Measurements from ENCODE around the gene CROCC2.

CROCC2 gene

DNA sequence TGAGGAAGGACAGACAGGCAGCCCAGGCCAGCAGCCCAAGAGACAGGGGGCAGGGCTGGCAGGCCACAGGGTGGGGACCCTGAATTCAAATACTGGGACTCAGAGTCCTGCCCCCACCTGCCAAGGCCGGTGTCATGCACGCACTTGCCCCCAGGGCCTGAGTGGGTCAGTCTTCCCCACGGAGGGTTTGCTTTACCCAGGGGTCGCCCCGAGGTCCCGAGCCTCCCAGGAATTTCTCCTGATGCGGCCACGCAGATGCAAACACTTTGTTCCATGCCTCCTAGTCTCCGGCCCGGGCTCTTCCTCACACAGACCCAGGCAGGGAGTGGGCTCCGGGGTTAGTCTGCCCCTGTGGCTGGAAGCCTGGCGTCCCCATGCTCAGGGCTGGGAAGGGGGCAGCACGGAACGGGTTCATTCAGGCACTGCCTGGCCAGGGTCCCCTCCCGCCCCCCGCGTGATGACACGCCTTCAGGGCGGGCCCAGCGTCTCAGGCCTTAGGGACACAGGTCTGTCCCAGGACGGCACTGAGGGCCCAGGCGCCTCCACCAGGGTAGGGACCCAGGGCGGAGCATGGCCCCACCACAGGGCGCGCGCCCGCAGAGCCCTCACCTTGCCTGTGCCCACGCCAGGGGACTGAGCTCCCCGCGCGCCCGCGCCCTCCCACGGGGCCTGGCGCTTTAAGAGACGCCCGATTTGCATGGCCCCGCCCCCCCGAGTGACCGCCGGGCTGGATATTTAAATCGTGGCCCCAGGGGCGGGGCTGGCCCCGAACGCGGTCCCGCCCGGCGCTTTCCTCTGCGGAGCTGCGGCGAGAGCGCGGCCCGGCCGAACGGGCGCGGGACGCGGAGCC, 91.9 kb downstream of the CROCC2 start, which contains the start of gene SNED1:
SNED1 (plus strand) TSS at position 763 of the 850 bp plus-strand sequence. CDS start 220 bp downstream, outside the sequence.
- DNase-seq (ENCODE audit: low spot score) = peak; percentile 64

DNA sequence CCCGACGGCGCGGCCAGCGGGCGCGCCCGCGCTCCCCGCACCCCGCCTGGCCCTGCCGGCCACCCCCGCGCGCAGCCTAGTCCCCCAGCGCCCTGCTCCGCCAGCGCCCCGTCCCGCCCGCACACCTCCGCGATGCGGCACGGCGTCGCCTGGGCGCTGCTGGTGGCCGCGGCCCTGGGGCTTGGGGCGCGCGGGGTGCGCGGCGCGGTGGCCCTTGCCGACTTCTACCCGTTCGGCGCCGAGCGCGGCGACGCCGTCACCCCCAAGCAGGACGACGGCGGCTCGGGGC, 92.5 kb downstream of the CROCC2 start:
- DNase-seq (ENCODE audit: low spot score) = no peak

DNA sequence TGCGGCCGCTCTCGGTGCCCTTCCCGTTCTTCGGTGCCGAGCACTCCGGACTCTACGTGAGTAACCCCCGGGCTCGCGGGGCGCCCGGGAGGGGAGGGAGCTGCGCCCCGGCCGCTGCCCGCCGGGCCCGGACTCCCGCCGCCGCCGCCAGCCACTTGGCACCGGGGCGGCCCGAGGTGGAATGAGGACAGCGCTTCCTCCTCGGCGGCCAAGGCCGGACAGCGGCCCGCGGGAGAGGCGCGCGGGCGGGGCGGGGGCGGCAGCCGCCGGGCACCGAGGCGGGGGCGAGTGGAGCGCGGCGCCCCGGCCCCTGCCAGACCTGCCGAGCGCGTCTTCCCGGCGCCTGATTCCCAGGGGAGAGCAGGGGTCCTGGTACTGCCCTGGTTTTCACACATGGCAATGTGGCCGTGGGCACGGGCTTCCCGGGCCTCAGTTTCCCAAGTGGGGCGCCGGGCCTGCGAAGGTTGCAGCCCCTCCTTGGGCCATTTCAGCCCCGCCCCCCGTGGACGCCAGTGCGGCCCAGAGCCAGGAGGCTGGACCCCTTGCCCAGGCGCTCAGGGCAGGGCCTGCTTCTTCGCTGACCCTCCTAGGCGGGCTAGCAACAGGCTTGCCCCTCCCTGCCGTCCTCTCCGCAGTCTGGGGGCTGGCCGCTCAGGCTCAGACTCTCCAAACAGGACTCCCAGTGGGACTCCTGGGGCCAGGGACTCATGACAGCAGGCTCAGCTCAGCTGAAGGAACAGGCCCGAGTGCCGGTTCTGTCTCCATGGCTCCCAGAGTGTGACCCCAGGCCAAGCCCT, 93.1 kb downstream of the CROCC2 start:
- no peak for DNase-seq (ENCODE audit: low spot score)

DNA sequence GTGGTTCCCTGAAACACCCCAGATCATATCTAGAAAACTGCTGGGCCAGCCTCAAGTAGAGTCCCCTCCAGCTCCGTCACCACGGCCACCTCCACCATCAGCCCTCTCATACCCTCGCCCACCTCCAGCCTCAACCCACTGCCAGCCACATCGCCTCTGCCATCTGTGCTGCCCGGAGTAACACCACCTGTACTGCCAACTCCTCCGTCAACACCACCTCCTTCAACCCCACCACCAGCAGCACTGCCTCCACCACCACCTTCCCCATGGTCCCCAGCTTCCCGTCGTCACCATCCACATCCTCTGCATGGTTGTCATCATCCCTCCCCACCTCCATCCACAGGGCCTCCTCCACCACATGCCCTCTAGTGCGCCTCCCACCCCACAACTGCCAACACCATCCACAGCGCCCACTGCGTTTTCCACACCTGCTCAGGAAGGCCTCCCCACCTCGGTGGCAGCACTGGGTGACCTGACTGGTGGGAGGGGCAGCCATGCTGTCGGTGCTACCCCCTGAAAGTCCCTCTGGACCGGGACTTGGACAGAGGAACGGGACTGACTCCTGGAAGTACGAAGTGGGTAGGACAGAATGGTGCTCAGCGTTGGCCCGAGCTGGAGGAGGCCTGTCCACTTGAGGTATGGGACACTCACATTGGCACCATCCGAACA, 93.9 kb downstream of the CROCC2 start:
- no peak for DNase-seq (ENCODE audit: low spot score)

DNA sequence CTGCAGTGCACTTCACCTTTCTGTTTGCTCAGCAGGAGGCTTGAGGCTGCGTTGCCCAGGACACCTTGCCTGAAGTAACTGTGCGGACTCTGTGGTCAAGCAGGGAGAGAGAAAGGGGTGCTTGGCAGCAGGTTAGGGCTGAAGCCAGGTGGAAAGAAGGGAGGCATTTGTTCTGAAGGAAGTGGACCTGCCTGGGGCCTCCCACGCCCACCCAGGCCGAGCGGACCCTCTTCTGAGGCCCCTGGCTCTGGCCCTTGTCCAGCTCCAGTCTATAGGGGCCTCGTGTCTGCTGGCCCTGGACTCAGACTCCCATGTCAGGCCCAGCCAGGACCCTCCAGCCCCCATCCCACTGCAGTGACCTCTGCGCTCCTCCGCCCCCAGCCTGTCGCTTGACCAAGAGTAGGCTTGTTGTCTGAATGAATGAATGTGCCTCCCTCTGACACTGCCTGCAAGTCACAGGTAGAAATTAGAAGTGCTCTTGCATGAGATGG, 94.7 kb downstream of the CROCC2 start:
- DNase-seq (ENCODE audit: low spot score) = no peak

DNA sequence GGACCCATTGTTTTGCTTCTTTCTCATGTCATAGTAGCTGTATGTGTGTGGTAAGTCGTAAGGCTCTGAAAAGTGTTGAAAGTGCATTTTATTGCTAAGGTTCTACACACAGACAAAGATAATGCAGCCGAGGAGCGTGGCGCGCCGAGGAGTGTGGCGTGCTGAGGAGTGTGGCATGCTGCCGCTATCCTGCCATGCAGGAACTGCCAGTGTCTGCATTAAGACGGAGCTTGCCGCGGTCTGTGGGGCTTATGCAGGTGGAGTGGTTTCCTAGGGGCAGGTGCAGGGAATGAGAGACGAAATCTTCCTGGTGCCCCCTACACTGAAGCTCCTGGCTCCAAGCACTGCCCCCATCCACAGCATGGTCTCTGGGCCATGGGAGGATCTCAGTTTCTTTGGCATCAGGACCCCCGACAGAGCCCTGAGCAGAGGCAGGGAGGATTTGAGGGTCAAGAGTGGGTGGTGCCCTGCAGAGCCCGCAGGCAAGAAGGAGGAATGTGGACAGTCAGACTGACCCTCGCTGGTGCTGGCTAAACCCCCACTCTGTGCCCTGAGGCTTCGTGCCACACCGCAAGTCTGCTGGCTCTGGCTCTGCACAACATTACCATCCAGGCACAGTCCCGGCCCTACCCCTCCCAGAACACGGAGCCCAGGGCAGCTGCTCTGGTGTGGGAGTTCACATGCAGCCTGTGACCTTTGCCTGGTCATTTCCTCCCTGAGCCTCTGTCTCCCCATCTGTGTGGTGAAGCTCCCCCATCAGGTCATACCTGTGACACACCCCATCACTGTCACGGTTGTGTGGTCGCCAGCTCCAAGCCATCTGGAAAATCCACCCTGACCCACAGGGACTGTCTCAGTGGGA, 95.5 kb downstream of the CROCC2 start:
- DNase-seq (ENCODE audit: low spot score) = no peak

DNA sequence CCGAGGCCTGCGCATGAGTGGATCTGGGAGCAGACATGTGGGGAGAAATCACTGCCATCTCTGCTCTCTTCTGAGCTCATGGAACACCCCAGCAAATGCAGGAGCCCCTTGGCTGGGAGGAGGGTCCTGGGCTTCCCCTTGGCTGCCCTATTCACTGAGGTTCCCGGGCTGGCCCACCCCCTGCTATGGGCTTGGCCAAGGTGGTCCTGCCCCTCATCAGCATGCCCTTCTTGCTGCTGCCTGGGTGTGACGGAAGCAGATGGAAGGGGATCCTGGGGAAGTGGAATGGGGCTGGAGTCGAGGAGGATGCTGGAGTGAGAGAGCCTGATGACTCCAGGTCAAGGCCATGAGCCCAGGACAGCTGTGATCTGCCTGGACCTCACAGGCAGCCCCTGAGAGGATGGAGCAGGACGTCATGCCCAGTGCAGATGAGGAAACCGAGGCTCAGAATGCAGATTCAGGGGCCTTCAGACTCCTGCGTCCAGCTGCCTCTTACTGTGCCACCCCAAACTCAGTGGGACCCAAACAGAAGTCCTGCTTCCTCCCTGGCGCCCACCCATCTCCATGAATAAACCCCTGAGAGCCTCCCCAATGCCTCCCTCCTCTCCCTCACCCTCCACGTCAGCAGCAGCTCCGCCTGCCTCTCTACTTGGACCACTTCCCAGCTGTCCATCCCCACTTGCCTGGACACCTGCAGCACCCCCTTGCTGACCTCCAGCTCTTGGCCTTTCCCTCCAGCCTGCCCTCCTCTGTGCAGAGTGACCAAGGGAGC, 96.3 kb downstream of the CROCC2 start:
- DNase-seq (ENCODE audit: low spot score) = no peak

DNA sequence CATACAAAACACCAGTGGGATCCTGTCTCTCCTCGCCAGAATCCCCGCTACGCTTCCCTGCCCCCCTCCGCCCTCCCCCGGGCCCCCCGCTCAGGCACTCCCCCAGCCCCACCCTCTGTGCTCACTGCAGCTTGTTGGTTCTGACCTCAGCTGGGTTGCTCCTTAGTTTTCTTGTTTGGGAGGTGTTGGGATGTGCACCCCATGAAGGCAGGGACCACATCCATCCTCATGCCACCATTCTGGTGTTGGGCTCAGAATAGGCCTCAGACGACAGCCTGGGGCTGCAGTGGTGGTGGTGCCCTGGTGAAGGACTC, 96.9 kb downstream of the CROCC2 start:
- no peak for DNase-seq (ENCODE audit: low spot score)

DNA sequence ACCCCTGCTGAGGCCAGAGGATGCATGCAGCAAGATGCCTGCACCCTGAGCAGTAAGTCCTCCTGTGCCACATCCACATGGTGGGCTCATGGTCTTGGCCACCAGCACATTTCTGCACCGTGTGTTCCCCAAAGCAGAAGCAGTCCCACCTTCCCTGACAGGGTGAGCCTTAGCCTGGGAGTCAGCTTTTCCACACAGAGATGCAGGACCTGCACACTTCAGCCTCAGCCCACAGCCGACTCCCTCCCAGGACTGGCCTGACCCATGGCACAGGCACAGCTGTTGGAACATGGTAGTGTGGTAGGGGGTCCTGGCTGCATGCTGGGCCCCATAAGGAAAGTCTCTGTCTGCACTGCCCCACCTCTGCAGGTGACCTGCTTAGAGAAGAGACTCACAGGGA, 97.2 kb downstream of the CROCC2 start:
- DNase-seq (ENCODE audit: low spot score) = no peak

DNA sequence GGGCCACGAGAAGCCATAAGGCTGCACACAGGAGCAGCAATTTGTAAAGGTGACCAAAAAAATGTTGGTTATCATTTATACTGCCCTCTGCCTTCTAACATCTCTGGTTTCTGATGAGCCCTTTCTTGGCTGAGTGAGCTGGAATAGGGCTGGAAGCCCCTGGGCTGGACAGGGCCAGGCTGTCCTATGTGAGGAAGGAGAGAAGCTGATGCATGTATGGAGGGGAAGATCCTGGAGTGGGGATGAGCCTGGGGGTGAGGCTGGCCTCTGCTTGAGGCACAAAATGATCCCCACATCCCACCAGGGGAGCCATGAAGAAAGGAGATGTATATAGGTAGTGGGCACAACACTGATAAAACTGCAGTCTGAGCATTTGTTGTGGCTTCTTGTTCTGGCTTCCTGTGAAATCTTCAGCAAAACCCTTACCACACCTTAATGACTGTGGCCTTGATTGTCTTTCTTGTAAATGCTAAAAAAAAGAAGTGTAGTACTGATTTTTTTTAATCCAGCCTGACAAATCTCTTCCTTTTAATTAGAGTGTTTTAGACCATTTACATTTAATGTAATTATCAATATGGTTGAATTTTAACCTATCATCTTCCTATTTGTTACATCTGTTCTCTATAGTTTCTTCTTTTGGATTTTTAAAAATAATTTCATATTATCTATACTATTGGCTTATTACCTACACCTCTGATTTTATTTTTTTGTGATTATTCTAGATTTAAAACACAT, 97.9 kb downstream of the CROCC2 start:
- DNase-seq (ENCODE audit: low spot score) = no peak

DNA sequence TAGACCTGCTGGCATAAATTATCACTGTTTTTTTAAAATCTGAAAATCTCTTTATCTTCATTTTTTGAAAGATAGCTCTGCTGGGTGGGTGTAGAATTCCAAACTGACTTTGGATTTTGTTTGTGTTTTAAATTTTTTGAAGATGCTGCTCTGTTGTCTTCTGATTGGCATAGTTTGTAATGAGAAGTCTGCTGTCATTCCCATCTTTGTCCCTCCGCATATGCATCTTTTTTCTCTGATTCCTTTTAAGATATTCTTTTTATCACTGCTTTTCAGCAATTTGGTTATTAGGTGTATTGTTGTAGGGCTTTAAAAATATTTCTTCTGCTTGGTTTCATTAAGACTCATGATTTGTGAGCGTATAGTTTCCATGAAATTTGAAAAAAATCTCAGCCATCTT, 99.4 kb downstream of the CROCC2 start:
- DNase-seq (ENCODE audit: low spot score) = no peak

DNA sequence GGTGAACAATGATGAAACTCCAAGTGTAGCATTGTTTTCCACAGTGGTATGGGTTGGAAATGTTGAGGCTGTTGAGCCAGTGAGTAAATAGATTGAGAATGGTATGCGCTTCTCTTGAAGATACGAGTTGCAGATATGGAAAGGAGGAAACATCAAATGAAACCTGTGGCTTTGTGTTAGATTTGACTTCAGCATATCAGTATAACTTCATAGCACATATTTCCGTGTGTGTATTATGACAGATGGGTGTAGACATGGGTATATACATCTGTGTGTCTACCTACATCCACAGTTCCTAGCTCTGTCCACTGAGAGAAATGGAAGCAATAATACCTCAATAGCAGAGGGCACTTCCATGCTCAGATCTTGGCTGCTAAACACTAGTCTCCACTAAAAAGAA, 100.3 kb downstream of the CROCC2 start:
- DNase-seq (ENCODE audit: low spot score) = no peak

DNA sequence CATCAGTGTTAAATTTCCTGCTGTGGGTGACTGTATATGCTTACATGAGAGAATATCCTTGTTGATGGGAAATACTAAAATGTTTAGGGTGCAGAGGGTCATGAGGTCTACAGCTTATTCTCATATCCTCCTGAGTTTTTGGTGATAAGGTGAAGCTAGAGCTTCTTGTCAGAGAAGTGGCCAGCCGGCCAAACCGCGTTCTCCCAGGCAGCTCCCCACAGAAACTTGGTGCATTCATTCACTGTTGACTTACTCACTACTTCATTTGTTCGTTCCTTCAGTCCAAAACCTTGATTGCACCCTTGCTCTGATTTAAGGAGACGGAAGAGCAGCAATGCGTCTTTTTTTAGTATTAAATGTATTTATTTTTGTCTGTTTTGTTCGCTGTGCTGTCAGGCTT, 101.0 kb downstream of the CROCC2 start:
- DNase-seq (ENCODE audit: low spot score) = no peak

DNA sequence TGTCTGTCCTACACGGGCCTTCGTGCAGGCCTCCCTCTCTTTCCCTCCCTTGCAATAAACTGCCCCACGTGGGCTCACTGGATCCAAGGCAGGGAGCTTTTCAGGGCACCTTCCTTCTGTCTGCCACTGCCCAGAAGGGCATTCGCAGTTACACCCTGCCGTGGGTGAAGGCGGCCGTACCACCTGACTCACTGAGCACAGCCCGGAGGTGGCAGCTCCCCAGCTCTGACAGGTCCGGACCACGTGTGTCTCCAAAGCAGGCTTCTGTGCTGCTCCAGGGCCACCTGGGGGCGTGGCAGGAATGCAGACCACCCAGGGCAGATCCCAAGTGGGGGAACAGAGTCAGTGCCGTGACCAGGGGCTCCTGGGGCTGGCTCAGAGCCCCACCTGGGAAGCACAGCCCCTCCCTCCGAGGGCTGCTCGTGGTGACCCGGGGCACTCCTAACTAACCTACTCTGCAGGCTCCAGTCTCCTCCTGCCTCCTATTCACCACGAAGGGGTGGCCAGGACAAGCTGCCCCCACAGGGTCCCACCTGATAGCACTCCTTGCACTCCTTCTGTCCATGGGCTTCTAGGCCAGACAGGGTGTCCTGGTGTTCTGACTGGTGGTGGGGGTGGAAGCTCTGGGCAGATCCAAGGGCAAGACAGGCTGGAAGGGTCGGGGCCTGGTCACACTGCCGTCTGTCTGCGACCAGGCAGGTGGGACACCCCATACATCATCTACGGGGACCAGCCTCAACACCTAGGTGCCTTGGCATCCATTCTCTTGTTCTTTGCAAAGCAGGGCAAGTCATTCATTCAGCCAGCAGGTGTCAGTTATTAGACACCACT, 102.0 kb downstream of the CROCC2 start:
- no peak for DNase-seq (ENCODE audit: low spot score)

DNA sequence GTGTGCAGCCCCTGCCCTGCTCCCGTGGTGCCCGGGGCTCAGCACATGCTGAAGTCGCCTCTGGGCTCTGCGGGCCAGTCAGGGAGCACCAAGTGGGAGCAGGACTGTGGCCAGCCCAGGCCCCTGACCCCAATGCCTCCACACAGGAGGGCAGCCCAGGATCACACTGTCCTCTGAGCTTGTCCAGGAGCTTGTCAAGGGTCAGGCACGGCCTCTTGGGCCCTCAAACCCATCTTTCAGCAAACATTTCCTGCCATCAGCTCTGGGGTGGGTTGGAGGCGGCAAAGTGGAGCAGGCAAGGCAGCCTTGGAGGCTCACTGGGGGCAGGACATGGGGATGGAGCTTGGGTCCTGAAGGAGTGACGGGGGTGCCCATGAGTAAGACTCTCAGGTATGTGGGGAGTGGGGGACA, 102.6 kb downstream of the CROCC2 start:
- DNase-seq (ENCODE audit: low spot score) = no peak

DNA sequence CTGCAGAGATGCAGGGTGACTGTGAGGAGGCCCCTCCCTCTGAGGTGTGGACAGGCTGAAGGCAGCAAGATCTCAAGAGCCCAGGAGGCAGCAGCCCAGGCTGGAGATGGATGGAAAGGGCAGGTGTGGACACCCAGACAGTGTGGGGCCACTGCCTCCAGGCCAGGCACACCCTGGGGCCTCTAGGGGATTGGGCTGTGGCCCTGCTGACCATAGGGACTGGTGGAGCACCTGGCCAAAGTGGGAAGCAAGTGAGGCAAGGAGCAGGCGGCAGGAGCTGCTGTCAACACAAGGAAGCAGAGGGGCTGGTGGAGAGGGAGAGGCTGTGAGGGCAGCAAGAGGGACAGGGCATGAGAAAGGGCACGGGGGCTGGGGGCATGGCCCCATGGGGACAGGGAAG, 103.1 kb downstream of the CROCC2 start:
- DNase-seq (ENCODE audit: low spot score) = no peak

DNA sequence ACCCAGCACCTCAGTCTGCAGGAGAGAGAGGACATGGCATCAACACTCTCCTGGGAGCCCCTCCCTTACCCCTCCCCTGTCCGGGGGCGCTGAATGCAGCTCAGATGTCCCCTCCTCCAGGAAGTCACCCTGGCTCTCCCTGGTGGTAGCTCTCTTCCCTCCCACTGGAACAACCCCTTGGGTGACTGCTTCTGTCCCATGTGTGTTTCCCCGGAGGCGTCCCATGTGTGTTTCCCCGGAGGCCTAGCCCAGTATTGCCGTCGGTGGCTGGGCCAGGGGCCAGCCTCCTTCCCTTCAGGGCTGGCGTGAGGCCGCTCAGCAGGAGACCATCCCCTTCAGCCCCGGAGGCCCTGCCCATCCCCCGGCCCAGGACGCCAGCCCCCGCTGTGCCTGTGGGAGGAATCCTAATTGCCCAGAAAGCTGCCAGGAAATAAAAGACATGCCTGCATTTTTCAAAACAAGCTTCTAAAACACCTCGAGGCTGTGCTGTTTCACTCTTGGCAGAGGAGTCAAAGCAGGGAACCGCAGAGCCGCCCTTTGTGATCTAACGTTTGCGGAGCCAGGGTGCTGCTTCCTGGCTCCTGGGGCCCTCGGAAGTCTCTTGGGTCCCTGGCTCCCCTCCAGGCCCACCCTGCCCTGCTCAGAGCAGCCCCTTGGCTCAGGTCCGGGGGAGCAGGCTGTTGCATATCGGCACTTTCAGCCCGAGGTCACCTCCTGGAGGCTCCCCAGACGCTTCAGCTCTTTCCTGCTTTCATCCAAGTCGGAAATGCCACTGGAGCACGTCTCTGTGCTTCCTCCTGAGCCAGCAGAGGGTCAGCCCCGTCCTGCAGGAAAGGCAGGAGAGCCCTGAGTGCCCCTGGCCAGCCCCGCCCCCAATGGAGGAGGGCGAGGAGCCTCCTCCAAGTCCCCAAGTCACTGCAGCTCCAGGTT, 103.7 kb downstream of the CROCC2 start:
- DNase-seq (ENCODE audit: low spot score) = no peak

Measured in SK-N-DZ (cell line).